H1 (cell line): ENCODE measurements around the gene ATXN7L3. TPM values are rescaled to one million over a fixed set of nuclear protein-coding genes. Genes with fewer than 3 reads are reported as not detected.

Source experiments
- CTCF ChIA-PET: fragments of 300-600 bp; sonication (Branson Sonifier 250); formaldehyde crosslinking; loops from one replicate; lab custom pipeline; 2021; ENCODE audit not compliant: partially characterized antibody; lab: Charles Lee
- POLR2A ChIA-PET: fragments of 300-600 bp; sonication (Branson Sonifier 250); formaldehyde crosslinking; loops from one replicate; lab custom pipeline; 2021; ENCODE audit warnings: inconsistent platforms; ENCODE audit not compliant: partially characterized antibody; lab: Charles Lee
- DNase-seq, 2 experiments: peaks; one replicate each; pipeline versions ENCODE4 v3.0.0 to v3.0.0-alpha.2; 2010 to 2022; ENCODE audit warnings: low spot score in 2 of 2, low read depth in 1 of 2, mixed read lengths in 1 of 2
- FAIRE-seq: peaks from 2 replicates; lab custom pipeline; 2011; peaks lifted over from hg19 to GRCh38; lab: Jason Lieb, UNC
- H2AFZ ChIP-seq: 2 replicates; pipeline ENCODE4 v1.8.1; 2012; ENCODE audit warnings: low read length, inconsistent platforms
- H2AK5ac ChIP-seq: 2 replicates; pipeline ENCODE4 v1.6.1; 2013; ENCODE audit warnings: low read depth, low read length
- H2BK120ac ChIP-seq: replicated peaks from 2 replicates; pipeline ENCODE3; 2013; ENCODE audit warnings: low read depth, low read length, inconsistent platforms
- H2BK12ac ChIP-seq: 2 replicates; pipeline ENCODE4 v1.6.1; 2013; ENCODE audit warnings: low read depth, low read length
- H2BK15ac ChIP-seq: 2 replicates; pipeline ENCODE4 v1.6.1; 2013; ENCODE audit warnings: low read length
- H2BK20ac ChIP-seq: 2 replicates; pipeline ENCODE4 v1.6.1; 2013; ENCODE audit warnings: low read length
- H2BK5ac ChIP-seq: 2 replicates; pipeline ENCODE4 v1.6.1; 2013; ENCODE audit warnings: low read depth, low read length
- H3K14ac ChIP-seq: 2 replicates; pipeline ENCODE4 v1.6.1; 2013; ENCODE audit warnings: inconsistent platforms; ENCODE audit not compliant: insufficient read length
- H3K18ac ChIP-seq: 2 replicates; pipeline ENCODE4 v1.6.1; 2013; ENCODE audit warnings: low read length; ENCODE audit errors: extremely low read depth
- H3K23ac ChIP-seq: 2 replicates; pipeline ENCODE4 v1.6.1; 2013; ENCODE audit warnings: inconsistent platforms; ENCODE audit not compliant: insufficient read length
- H3K23me2 ChIP-seq: 2 replicates; pipeline ENCODE4 v1.6.1; 2013; ENCODE audit warnings: low read depth, low read length
- H3K27ac ChIP-seq: 2 replicates; pipeline ENCODE4 v1.6.1; 2011; ENCODE audit warnings: low read depth, low read length, inconsistent platforms
- H3K27me3 ChIP-seq, 4 experiments: replicated peaks in 1 of 4; 1 replicate in 1 of 4; 2 replicates in 3 of 4; pipeline versions ENCODE4 v1.6.1 to v1.8.1; 2011 to 2013; ENCODE audit warnings: low read length in 3 of 4, mild to moderate bottlenecking in 3 of 4, inconsistent platforms in 2 of 4, mixed read lengths in 2 of 4, moderate library complexity in 1 of 4; ENCODE audit not compliant: control insufficient read depth in 3 of 4, insufficient read depth in 3 of 4; ENCODE audit errors: extremely low read depth in 1 of 4
- H3K36me3 ChIP-seq, 4 experiments: 2 replicates each; pipeline versions ENCODE4 v1.6.1 to v1.8.1; 2011 to 2013; ENCODE audit warnings: mild to moderate bottlenecking in 4 of 4, low read length in 3 of 4, moderate library complexity in 2 of 4, control low read depth in 1 of 4, inconsistent platforms in 1 of 4; ENCODE audit not compliant: insufficient read depth in 4 of 4, control insufficient read depth in 2 of 4
- H3K4ac ChIP-seq: replicated peaks from 2 replicates; pipeline ENCODE3; 2013; ENCODE audit warnings: low read length, low read depth, mixed read lengths, inconsistent platforms; ENCODE audit not compliant: insufficient read length
- H3K4me1 ChIP-seq, 4 experiments: replicated peaks in 1 of 4; 1 replicate in 1 of 4; 2 replicates in 3 of 4; pipeline versions ENCODE4 v1.6.1 to v1.8.1; 2011 to 2013; ENCODE audit warnings: low read length in 3 of 4, inconsistent platforms in 2 of 4, mixed read lengths in 1 of 4; ENCODE audit not compliant: insufficient read depth in 4 of 4, control insufficient read depth in 3 of 4
- H3K4me2 ChIP-seq, 2 experiments: 2 replicates each; pipeline versions ENCODE4 v1.6.1 to v1.8.1; 2011 to 2013; ENCODE audit warnings: low read depth in 2 of 2, low read length in 2 of 2, control low read depth in 1 of 2, inconsistent platforms in 1 of 2, mild to moderate bottlenecking in 1 of 2; ENCODE audit not compliant: insufficient read depth in 1 of 2
- H3K4me3 ChIP-seq, 4 experiments: fragments of 200-600, 300-600 bp in 1 of 4; sonication (generic), shearing (Covaris generic), sonication (Bioruptor Twin) in 1 of 4; 2 replicates each; pipeline versions ENCODE4 v1.5.1 to v1.8.1; 2011 to 2016; ENCODE audit warnings: low read length in 4 of 4, low read depth in 3 of 4, control low read depth in 2 of 4, inconsistent platforms in 2 of 4, mild to moderate bottlenecking in 2 of 4, mixed read lengths in 1 of 4, moderate library complexity in 1 of 4; ENCODE audit not compliant: insufficient read depth in 2 of 4; ENCODE audit errors: extremely low read depth in 1 of 4
- H3K56ac ChIP-seq: replicated peaks from 2 replicates; pipeline ENCODE3; 2013; ENCODE audit warnings: low read depth, mild to moderate bottlenecking, mixed read lengths, low read length, inconsistent platforms; ENCODE audit not compliant: insufficient read length
- H3K79me1 ChIP-seq: 2 replicates; pipeline ENCODE4 v1.6.1; 2013; ENCODE audit warnings: low read depth, low read length, control low read depth
- H3K79me2 ChIP-seq, 2 experiments: 2 replicates each; pipeline versions ENCODE4 v1.6.1 to v1.8.1; 2012 to 2013; ENCODE audit warnings: low read length in 2 of 2, mild to moderate bottlenecking in 2 of 2, inconsistent platforms in 1 of 2; ENCODE audit not compliant: insufficient read depth in 2 of 2, control insufficient read depth in 1 of 2
- H3K9ac ChIP-seq, 4 experiments: replicated peaks in 1 of 4; 1 replicate in 1 of 4; 2 replicates in 3 of 4; pipeline versions ENCODE4 v1.6.1 to v1.8.1; 2011 to 2013; ENCODE audit warnings: low read depth in 3 of 4, low read length in 3 of 4, control low read depth in 2 of 4, mild to moderate bottlenecking in 2 of 4, moderate library complexity in 2 of 4, inconsistent platforms in 1 of 4; ENCODE audit errors: extremely low read depth in 1 of 4
- H3K9me3 ChIP-seq, 2 experiments: 2 replicates each; pipeline versions ENCODE4 v1.6.1 to v1.8.1; 2012 to 2013; ENCODE audit warnings: mild to moderate bottlenecking in 2 of 2, moderate library complexity in 2 of 2, control low read depth in 1 of 2, inconsistent platforms in 1 of 2, low read depth in 1 of 2, low read length in 1 of 2, mixed read lengths in 1 of 2; ENCODE audit not compliant: insufficient read depth in 2 of 2
- H4K20me1 ChIP-seq, 2 experiments: replicated peaks in 1 of 2; 2 replicates each; pipeline versions ENCODE3 to v1.8.1; 2011 to 2013; ENCODE audit warnings: inconsistent platforms in 2 of 2, low read length in 2 of 2, mild to moderate bottlenecking in 1 of 2; ENCODE audit not compliant: insufficient read depth in 2 of 2, control insufficient read depth in 1 of 2
- H4K5ac ChIP-seq: 2 replicates; pipeline ENCODE4 v1.6.1; 2013; ENCODE audit warnings: low read length, low read depth, mixed read lengths, inconsistent platforms; ENCODE audit not compliant: insufficient read length
- H4K8ac ChIP-seq: 2 replicates; pipeline ENCODE4 v1.8.0; 2013; ENCODE audit warnings: mild to moderate bottlenecking, moderate library complexity, low read length, inconsistent platforms; ENCODE audit not compliant: insufficient read depth; ENCODE audit errors: extremely low read depth
- H4K91ac ChIP-seq: replicated peaks from 2 replicates; pipeline ENCODE3; 2013; ENCODE audit warnings: low read length, mixed read lengths, inconsistent platforms; ENCODE audit not compliant: insufficient read length
- ATF2 ChIP-seq: IDR thresholded peaks from 2 replicates; pipeline ENCODE4 v1.6.1; 2012; ENCODE audit warnings: low read length, inconsistent platforms
- ATF3 ChIP-seq: IDR thresholded peaks from 2 replicates; pipeline ENCODE4 v1.6.1; 2011; ENCODE audit warnings: low read depth, mild to moderate bottlenecking, low read length; ENCODE audit not compliant: insufficient read depth
- KDM4A ChIP-seq: IDR thresholded peaks from one replicate; pipeline ENCODE4 v1.7.1; 2012; ENCODE audit warnings: low read depth, mild to moderate bottlenecking, moderate library complexity, low read length, inconsistent platforms; ENCODE audit not compliant: severe bottlenecking
- RFX5 ChIP-seq: IDR thresholded peaks from 2 replicates; pipeline ENCODE4 v1.6.1; 2011; ENCODE audit warnings: low read depth, low read length, improper control_type of control experiment, borderline replicate concordance
- SIRT6 ChIP-seq: IDR thresholded peaks from one replicate; pipeline ENCODE4 v1.7.1; 2012; ENCODE audit warnings: low read length, inconsistent platforms
- SP1 ChIP-seq: IDR thresholded peaks from 2 replicates; pipeline ENCODE4 v1.6.1; 2011; ENCODE audit warnings: low read depth, low read length
- WGBS, 2 experiments: shearing (Covaris generic) in 1 of 2; methylation state at CpG; one replicate each; pipeline versions ENCODE4 v1.1.6 to v1.1.7; 2013 to 2015; ENCODE audit warnings: low lambda C conversion rate in 2 of 2, mixed read lengths in 2 of 2, inconsistent platforms in 1 of 2, low coverage in 1 of 2, missing lambda C conversion rate in 1 of 2; ENCODE audit not compliant: insufficient replicate concordance in 2 of 2, insufficient coverage in 1 of 2, insufficient read length in 1 of 2; ENCODE audit errors: extremely low coverage in 1 of 2, missing lambda C conversion rate in 1 of 2; 5-methylcytosine and 5-hydroxymethylcytosine counted together
- polyA plus RNA-seq, 7 experiments: library from polyadenylated mRNA; depleted of rRNA in 3 of 7; stranded (reverse) in 5 of 7; unstranded in 2 of 7; fragments of >200 nt in 5 of 7; fragments of 200-250 nt in 2 of 7; gene quantifications; 1 replicate in 5 of 7; 2 replicates in 1 of 7; 4 replicates in 1 of 7; pipeline versions ENCODE4 v1.2.1 to v1.2.3, GENCODE V29; 2011 to 2013; ENCODE audit warnings: missing spikeins in 2 of 7, mixed read lengths in 2 of 7
- total RNA-seq: library from RNA; stranded (reverse); fragmentation: NEBNext Ultra II Directional; extraction: Animal tissue kit (Norgen Biotek cat#: 25700); gene quantifications from 2 replicates; pipeline ENCODE4 v1.2.1, GENCODE V29; 2021

The ATXN7L3 gene
- total and polyA plus RNA-seq, 2 of the 8 experiments (the other 6 are each of a cell fraction or from before 2014, with no cell fraction given): 53.7 to 103 TPM

GRCh38 chr17:44144966-44145739 lies 54.5 kb downstream of the ATXN7L3 start:
- H2BK12ac ChIP-seq: no peak overlapping the region
- CTCF ChIA-PET: interaction anchor here (1.2 to 2.7 kb wide), 5 partner anchors 23 to 35 kb away, joined by 3 to 12 read pairs (median 4); partner anchors contain the start of gene ASB16
- peaks cover 4 to 6% of the 10 kb centered on the region in 2 experiments for H4K20me1 ChIP-seq
- H3K79me2 ChIP-seq: peaks cover 0 to 29% of the 10 kb centered on the region in 2 experiments; a peak in 2 of 4 replicates
- no peak overlapping the region for H4K8ac ChIP-seq
- no peaks in the 10 kb centered on the region for H3K23me2 ChIP-seq
- no peak overlapping the region for H3K4me2 ChIP-seq
- H3K14ac ChIP-seq: no peak overlapping the region
- peaks cover 11% of the 10 kb centered on the region for H3K79me1 ChIP-seq
- no peak overlapping the region for H3K9ac ChIP-seq
- POLR2A ChIA-PET: interaction anchor here (0.5 to 2.1 kb wide), 5 partner anchors 10 to 172 kb away, joined by 3 to 8 read pairs (median 3); partner anchors contain the start of gene TMUB2
- no peak overlapping the region for H3K18ac ChIP-seq
- no peak overlapping the region for H2BK20ac ChIP-seq
- no peaks in the 10 kb centered on the region for H3K9me3 ChIP-seq
- H2AFZ ChIP-seq: no peak overlapping the region
- no peak overlapping the region for H3K56ac ChIP-seq
- WGBS, 2 experiments: 87% methylated on average over 7 of the region's 7 CpGs; no CpG with 5 or more reads in 1 of the 2 experiments
- H2BK15ac ChIP-seq: no peak overlapping the region
- no peak overlapping the region for H3K27ac ChIP-seq
- no peak overlapping the region for H4K5ac ChIP-seq
- H3K4ac ChIP-seq: no peak overlapping the region
- TF ChIP-seq ATF3 (no peak), RFX5 (no peak), SP1 (no peak), SIRT6 (no peak), ATF2 (no peak), KDM4A (no peak)
- TF ChIP-seq, all 59 proteins: peak for 0
- DNase-seq (no peak), FAIRE-seq (no peak)
- no peaks in the 10 kb centered on the region for H3K27me3 ChIP-seq
- no peak overlapping the region for H2BK120ac ChIP-seq
- no peak overlapping the region for H2AK5ac ChIP-seq
- no peak overlapping the region for H2BK5ac ChIP-seq
- H3K36me3 ChIP-seq: peaks cover 14 to 42% (median 40%) of the 10 kb centered on the region in 4 experiments
- H3K4me1 ChIP-seq: peaks cover 0 to 2% (median 0%) of the 10 kb centered on the region in 4 experiments; a peak in 3 of 7 replicates
- no peak overlapping the region for H3K4me3 ChIP-seq
- no peak overlapping the region for H3K23ac ChIP-seq
- H4K91ac ChIP-seq: no peak overlapping the region
